HepG2 (cell line): ENCODE results near the gene COX6B1. TPM values are rescaled to one million over a fixed set of nuclear protein-coding genes. Genes with fewer than 3 reads are reported as not detected.

Experiments
- CSRNP1 ChIP-seq: sonication (generic); formaldehyde crosslinking; IDR thresholded peaks from 2 replicates; pipeline ENCODE4 v1.8.1; 2023; ENCODE audit warnings: mild to moderate bottlenecking, missing genetic modification reagents
- RARG ChIP-seq: sonication (generic); formaldehyde crosslinking; IDR thresholded peaks from 2 replicates; pipeline ENCODE4 v1.4.0; 2020; ENCODE audit warnings: low read depth, mild to moderate bottlenecking, missing genetic modification reagents
- TBX2 ChIP-seq: sonication (generic); formaldehyde crosslinking; IDR thresholded peaks from 2 replicates; pipeline ENCODE4 v1.5.0; 2020; ENCODE audit warnings: missing genetic modification reagents, mild to moderate bottlenecking, borderline replicate concordance
- ZBTB43 ChIP-seq: sonication (generic); formaldehyde crosslinking; conservative IDR thresholded peaks from 2 replicates; pipeline ENCODE4 v1.4.0; 2020; ENCODE audit warnings: missing genetic modification reagents
- ZNF136 ChIP-seq: sonication (generic); formaldehyde crosslinking; IDR thresholded peaks from 2 replicates; pipeline ENCODE4 v1.8.1; 2022; ENCODE audit warnings: low read depth, mild to moderate bottlenecking, moderate library complexity, missing genetic modification reagents
- ZNF274 ChIP-seq: sonication (generic); formaldehyde crosslinking; IDR thresholded peaks from 2 replicates; pipeline ENCODE4 v1.5.1; 2020; ENCODE audit warnings: mild to moderate bottlenecking, missing genetic modification reagents
- ZNF383 ChIP-seq: sonication (generic); formaldehyde crosslinking; IDR thresholded peaks from 2 replicates; pipeline ENCODE4 v1.4.0; 2020; ENCODE audit warnings: missing genetic modification reagents, mild to moderate bottlenecking, borderline replicate concordance
- ZNF776 ChIP-seq: sonication (generic); formaldehyde crosslinking; IDR thresholded peaks from 2 replicates; pipeline ENCODE4 v1.4.0; 2020; ENCODE audit warnings: mild to moderate bottlenecking, missing genetic modification reagents
- polyA plus RNA-seq, 8 experiments: library from polyadenylated mRNA; depleted of rRNA in 3 of 8; stranded (reverse) in 7 of 8; unstranded in 1 of 8; fragments of >200 nt; fragmentation: Illumina TruSeq in 4 of 8; extraction: Trizol in 4 of 8; gene quantifications; 2 replicates each; pipeline versions ENCODE4 v1.2.1 to v1.2.3, GENCODE V29; 2011 to 2016; ENCODE audit warnings: low read depth in 4 of 8, missing spikeins in 1 of 8, mixed read lengths in 1 of 8; ENCODE audit not compliant: insufficient read depth in 1 of 8
- total RNA-seq, 5 experiments: library from RNA; depleted of rRNA; stranded (reverse); fragments of >200 nt; fragmentation: Illumina TruSeq; extraction: Trizol; gene quantifications; 2 replicates each; pipeline ENCODE4 v1.2.3, GENCODE V29; 2016; ENCODE audit warnings: low read depth in 1 of 5
- TF ChIP-seq, protein P1 (sequence below): IDR thresholded peaks from 2 replicates; pipeline ENCODE4 v1.6.1; 2016; ENCODE audit warnings: missing compliant biosample characterization, missing genetic modification reagents, borderline replicate concordance
- TF ChIP-seq, protein P2 (sequence below): sonication (generic); formaldehyde crosslinking; IDR thresholded peaks from 2 replicates; pipeline ENCODE4 v1.4.0; 2020; ENCODE audit warnings: mild to moderate bottlenecking, missing genetic modification reagents
- TF ChIP-seq, protein P3 (sequence below): IDR thresholded peaks from 2 replicates; pipeline ENCODE4 v1.6.1; 2016; ENCODE audit warnings: low read depth, borderline replicate concordance

COX6B1 gene
- total and polyA plus RNA-seq, 2 of the 13 experiments (the other 11 are each of a cell fraction or from before 2014, with no cell fraction given): 481 to 487 TPM

DNA sequence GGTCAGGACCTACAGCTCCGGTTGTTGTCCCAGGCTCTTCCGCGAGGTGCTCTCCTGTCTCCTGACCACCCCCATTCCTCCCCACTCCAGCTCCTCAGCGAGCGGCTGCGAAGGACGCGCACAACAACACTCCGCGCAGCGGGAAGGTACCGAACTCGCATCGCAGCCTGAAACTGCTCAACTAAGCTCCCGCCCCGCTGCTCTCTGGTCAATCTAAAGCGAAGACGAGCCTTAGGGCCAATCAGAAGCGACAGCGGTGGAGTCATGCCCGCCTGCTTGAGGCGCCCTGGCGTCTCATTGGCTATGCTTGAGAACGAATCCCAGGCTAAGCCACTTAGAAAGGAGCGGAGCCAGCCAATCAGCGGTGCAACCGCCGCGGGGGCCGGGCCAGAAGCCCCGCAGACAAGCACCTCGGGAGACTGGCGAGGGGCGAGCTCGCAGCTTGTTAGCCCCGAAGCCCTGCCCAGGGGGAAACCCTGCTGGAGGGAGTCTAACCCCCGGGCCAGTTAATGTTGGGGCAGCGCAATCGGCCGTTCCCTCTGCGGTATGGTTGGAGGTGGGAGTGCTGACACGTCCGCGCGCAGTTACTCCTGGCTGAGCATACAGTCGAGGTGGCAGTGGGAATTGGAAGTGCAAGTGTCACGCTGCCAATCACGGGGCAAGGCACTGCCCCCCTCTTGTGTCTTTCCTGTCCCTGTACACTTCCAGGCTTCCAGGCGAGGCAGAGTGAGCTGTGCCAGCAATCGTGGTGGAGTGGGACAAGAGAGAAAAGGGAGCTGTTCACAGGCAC, 54.3 kb downstream of the COX6B1 start (continued):
- TF ChIP-seq ZBTB43 (CRISPR knock-in tag) (0 out of 2 replicates have a peak, but pooled peaks have one; percentile 45), ZNF136 (CRISPR knock-in tag) (peak; percentile 70; the same call in 1 of the 2 replicates), CSRNP1 (CRISPR knock-in tag) (peak; percentile 65; the same call in 1 of the 2 replicates), ZNF776 (CRISPR knock-in tag) (peak; percentile 26; the same call in 1 of the 2 replicates), RARG (CRISPR knock-in tag) (no peak), TBX2 (CRISPR knock-in tag) (peak; percentile 80), ZNF383 (CRISPR knock-in tag) (no peak), ZNF274 (CRISPR knock-in tag) (peak; percentile 72; the same call in 1 of the 2 replicates)
- TF ChIP-seq, protein P1, sequence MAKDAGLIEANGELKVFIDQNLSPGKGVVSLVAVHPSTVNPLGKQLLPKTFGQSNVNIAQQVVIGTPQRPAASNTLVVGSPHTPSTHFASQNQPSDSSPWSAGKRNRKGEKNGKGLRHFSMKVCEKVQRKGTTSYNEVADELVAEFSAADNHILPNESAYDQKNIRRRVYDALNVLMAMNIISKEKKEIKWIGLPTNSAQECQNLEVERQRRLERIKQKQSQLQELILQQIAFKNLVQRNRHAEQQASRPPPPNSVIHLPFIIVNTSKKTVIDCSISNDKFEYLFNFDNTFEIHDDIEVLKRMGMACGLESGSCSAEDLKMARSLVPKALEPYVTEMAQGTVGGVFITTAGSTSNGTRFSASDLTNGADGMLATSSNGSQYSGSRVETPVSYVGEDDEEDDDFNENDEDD: peak; percentile 69; the same call in 1 of the 2 replicates
- TF ChIP-seq, protein P2, sequence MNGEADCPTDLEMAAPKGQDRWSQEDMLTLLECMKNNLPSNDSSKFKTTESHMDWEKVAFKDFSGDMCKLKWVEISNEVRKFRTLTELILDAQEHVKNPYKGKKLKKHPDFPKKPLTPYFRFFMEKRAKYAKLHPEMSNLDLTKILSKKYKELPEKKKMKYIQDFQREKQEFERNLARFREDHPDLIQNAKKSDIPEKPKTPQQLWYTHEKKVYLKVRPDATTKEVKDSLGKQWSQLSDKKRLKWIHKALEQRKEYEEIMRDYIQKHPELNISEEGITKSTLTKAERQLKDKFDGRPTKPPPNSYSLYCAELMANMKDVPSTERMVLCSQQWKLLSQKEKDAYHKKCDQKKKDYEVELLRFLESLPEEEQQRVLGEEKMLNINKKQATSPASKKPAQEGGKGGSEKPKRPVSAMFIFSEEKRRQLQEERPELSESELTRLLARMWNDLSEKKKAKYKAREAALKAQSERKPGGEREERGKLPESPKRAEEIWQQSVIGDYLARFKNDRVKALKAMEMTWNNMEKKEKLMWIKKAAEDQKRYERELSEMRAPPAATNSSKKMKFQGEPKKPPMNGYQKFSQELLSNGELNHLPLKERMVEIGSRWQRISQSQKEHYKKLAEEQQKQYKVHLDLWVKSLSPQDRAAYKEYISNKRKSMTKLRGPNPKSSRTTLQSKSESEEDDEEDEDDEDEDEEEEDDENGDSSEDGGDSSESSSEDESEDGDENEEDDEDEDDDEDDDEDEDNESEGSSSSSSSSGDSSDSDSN: peak; percentile 55; the same call in 1 of the 2 replicates
- TF ChIP-seq, protein P3, sequence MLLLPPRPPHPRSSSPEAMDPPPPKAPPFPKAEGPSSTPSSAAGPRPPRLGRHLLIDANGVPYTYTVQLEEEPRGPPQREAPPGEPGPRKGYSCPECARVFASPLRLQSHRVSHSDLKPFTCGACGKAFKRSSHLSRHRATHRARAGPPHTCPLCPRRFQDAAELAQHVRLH: peak; percentile 52; the same call in 1 of the 2 replicates
